K562 (cell line): ENCODE measurements around the gene PSG5.
"Not testable (repeated sequence)": the region's sequence is repeated elsewhere in the genome, so short reads cannot be mapped to it uniquely, and the experiment has no call there.

Experiments used
- CHD1 ChIP-seq: fragments of 200-600 bp; sonication (generic); IDR thresholded peaks from one replicate; pipeline ENCODE4 v1.6.1; 2012; ENCODE audit warnings: mild to moderate bottlenecking, moderate library complexity, low read length, inconsistent platforms
- CTCF ChIP-seq, 3 experiments: IDR thresholded peaks in 2 of 3; conservative IDR thresholded peaks in 1 of 3; 2 replicates each; pipeline ENCODE4 v1.5.1; 2011 to 2012; ENCODE audit warnings: low read length in 3 of 3, mild to moderate bottlenecking in 3 of 3, control low read depth in 2 of 3, improper control_type of control experiment in 1 of 3, inconsistent platforms in 1 of 3, low read depth in 1 of 3, mixed read lengths in 1 of 3, moderate library complexity in 1 of 3; ENCODE audit not compliant: insufficient read depth in 2 of 3
- FOXP1 ChIP-seq: sonication (generic); formaldehyde crosslinking; IDR thresholded peaks from 2 replicates; pipeline ENCODE4 v1.8.0; 2022; ENCODE audit warnings: mild to moderate bottlenecking, missing genetic modification reagents
- MXD1 ChIP-seq: fragments of 250-450 bp; sonication (Bioruptor Pico); IDR thresholded peaks from 2 replicates; pipeline ENCODE4 v1.8.0; 2021; ENCODE audit warnings: borderline replicate concordance, mild to moderate bottlenecking, moderate library complexity; ENCODE audit not compliant: poor library complexity, severe bottlenecking
- SRF ChIP-seq, 2 experiments: fragments of 250-450, 450-650 bp in 1 of 2; sonication (Bioruptor Pico) in 1 of 2; sonication (generic) in 1 of 2; formaldehyde crosslinking; IDR thresholded peaks; 2 replicates each; pipeline versions ENCODE4 v1.5.0 to v1.5.1; 2020 to 2022; ENCODE audit warnings: mild to moderate bottlenecking in 1 of 2, missing genetic modification reagents in 1 of 2
- TAF1 ChIP-seq: IDR thresholded peaks from 2 replicates; pipeline ENCODE4 v1.6.1; 2011; ENCODE audit warnings: mild to moderate bottlenecking, low read length, moderate library complexity; ENCODE audit not compliant: insufficient read depth, control insufficient read depth, severe bottlenecking; ENCODE audit errors: extremely low read depth
- ZNF41 ChIP-seq: fragments of 250-450 bp; sonication (Bioruptor Pico); conservative IDR thresholded peaks from 2 replicates; pipeline ENCODE4 v1.4.0; 2020; ENCODE audit warnings: mild to moderate bottlenecking

GRCh38 chr19:43181869-43182771 lies 4.2 kb downstream of the PSG5 start:
- not testable (repeated sequence) for TF ChIP-seq SRF (CRISPR knock-in tag; IDR thresholded peaks at IDR 0.05); FOXP1; CTCF (IDR thresholded peaks at IDR 0.05 in 2 of 3, conservative IDR thresholded peaks at IDR 0.05 in 1 of 3; ENCODE audit: insufficient read depth in 2 of 3, low read depth in 1 of 3, low read length in 3 of 3); CHD1; TAF1; ZNF41; MXD1 (CRISPR knock-in tag)
